MM.1S (cell line): Measurements from ENCODE around the gene ALG2.

Source experiments
- EZH2 ChIP-seq: fragments of 300-600 bp; sonication (generic); optimal IDR thresholded peaks from 2 replicates; pipeline ENCODE3; 2017; ENCODE audit warnings: low read depth, mild to moderate bottlenecking, antibody characterized with exemption, low read length, mixed read lengths
- TF ChIP-seq, protein P1 (sequence below): fragments of 300-600 bp; sonication (generic); IDR thresholded peaks from 2 replicates; pipeline ENCODE4 v1.5.1; 2016; ENCODE audit warnings: antibody characterized with exemption, low read length, mixed read lengths

DNA sequence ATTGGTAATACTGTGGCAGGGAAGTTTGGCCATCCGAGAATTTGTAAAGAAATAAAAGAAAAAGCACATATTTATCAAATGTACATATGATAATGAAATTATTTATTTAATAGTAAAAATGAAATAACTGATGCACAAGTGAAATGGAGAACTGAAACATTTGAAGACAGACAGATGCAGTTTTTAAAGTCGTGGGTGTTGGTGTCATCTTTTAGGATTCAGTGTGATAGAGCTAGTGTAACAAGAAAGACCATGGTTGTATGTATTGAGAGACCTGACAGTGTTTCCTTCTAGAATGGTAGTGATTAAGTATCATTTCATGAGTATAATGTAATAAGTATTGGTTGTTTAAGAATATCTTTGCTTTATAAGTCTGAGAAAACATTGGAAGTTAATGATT is 2.7 kb upstream of the ALG2 start:
- TF ChIP-seq, protein P1, sequence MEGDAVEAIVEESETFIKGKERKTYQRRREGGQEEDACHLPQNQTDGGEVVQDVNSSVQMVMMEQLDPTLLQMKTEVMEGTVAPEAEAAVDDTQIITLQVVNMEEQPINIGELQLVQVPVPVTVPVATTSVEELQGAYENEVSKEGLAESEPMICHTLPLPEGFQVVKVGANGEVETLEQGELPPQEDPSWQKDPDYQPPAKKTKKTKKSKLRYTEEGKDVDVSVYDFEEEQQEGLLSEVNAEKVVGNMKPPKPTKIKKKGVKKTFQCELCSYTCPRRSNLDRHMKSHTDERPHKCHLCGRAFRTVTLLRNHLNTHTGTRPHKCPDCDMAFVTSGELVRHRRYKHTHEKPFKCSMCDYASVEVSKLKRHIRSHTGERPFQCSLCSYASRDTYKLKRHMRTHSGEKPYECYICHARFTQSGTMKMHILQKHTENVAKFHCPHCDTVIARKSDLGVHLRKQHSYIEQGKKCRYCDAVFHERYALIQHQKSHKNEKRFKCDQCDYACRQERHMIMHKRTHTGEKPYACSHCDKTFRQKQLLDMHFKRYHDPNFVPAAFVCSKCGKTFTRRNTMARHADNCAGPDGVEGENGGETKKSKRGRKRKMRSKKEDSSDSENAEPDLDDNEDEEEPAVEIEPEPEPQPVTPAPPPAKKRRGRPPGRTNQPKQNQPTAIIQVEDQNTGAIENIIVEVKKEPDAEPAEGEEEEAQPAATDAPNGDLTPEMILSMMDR: no peak
- TF ChIP-seq EZH2: no peak
